ENCODE data around the gene RAB37. TPM values are rescaled to one million over a fixed set of nuclear protein-coding genes. Genes with fewer than 3 reads are reported as not detected.

The RAB37 gene
- total and polyA plus RNA-seq, 2 donors from 2014 or later: 1.7 to 5.6 TPM

GRCh38 chr17:74785096-74785980, 48.3 kb downstream of the RAB37 start:
- Histone ChIP-seq H3K27me3 (ENCODE audit: control insufficient read depth, insufficient read depth, low read length) (no peaks in the 10 kb centered on the region), H3K36me3 (ENCODE audit: control insufficient read depth in 2 of 3, insufficient read depth in 3 of 3, low read length in 3 of 3) (peaks cover 0 to 5% (median 0%) of the 10 kb centered on the region in 3 donors), H3K4me1 (ENCODE audit: control insufficient read depth in 2 of 3, insufficient read depth in 2 of 3, low read depth in 1 of 3, low read length in 3 of 3) (no peaks in the 10 kb centered on the region), H3K9me3 (ENCODE audit: control insufficient read depth in 2 of 3, insufficient read depth in 1 of 3, low read length in 3 of 3) (no peaks in the 10 kb centered on the region), H3K9ac (ENCODE audit: low read length in 3 of 3) (no peak overlapping the region), H3K4me3 (ENCODE audit: low read length in 3 of 3) (no peak overlapping the region), H3K27ac (ENCODE audit: low read depth in 2 of 2, low read length in 2 of 2) (no peak overlapping the region)
- intact Hi-C loops (cut with DNase I): no loop called here
- no peak for FAIRE-seq
- no peak for DNase-seq
- TF ChIP-seq CTCF (IDR thresholded peaks at IDR 0.05; ENCODE audit: borderline replicate concordance, extremely low read depth, insufficient read depth): no peak

- Histone ChIP-seq H3K4me1 (ENCODE audit: control insufficient read depth in 2 of 3, insufficient read depth in 2 of 3, low read depth in 1 of 3, low read length in 3 of 3) (no peaks in the 10 kb centered on the region), H3K36me3 (ENCODE audit: control insufficient read depth in 2 of 3, insufficient read depth in 3 of 3, low read length in 3 of 3) (peaks cover 0 to 5% (median 0%) of the 10 kb centered on the region in 3 donors), H3K9ac (ENCODE audit: low read length in 3 of 3) (no peak overlapping the region), H3K27me3 (ENCODE audit: control insufficient read depth, insufficient read depth, low read length) (no peaks in the 10 kb centered on the region), H3K27ac (ENCODE audit: low read depth in 2 of 2, low read length in 2 of 2) (no peak overlapping the region), H3K4me3 (ENCODE audit: low read length in 3 of 3) (no peak overlapping the region), H3K9me3 (ENCODE audit: control insufficient read depth in 2 of 3, insufficient read depth in 1 of 3, low read length in 3 of 3) (no peaks in the 10 kb centered on the region)
- intact Hi-C loops (cut with DNase I): no loop called here
- DNase-seq: no peak
- no peak for TF ChIP-seq CTCF (IDR thresholded peaks at IDR 0.05; ENCODE audit: borderline replicate concordance, extremely low read depth, insufficient read depth)
- no peak for FAIRE-seq
These were observed 48.9 kb downstream of the RAB37 start for GRCh38 chr17:74785981-74786360.

- no peaks in the 10 kb centered on the region for H3K27me3 ChIP-seq (ENCODE audit: control insufficient read depth, insufficient read depth, low read length)
- no peak overlapping the region for H3K4me3 ChIP-seq (ENCODE audit: low read length in 3 of 3)
- H3K9me3 ChIP-seq (ENCODE audit: control insufficient read depth in 2 of 3, insufficient read depth in 1 of 3, low read length in 3 of 3): no peaks in the 10 kb centered on the region
- peaks cover 0 to 5% (median 0%) of the 10 kb centered on the region in 3 donors for H3K36me3 ChIP-seq (ENCODE audit: control insufficient read depth in 2 of 3, insufficient read depth in 3 of 3, low read length in 3 of 3)
- TF ChIP-seq CTCF (IDR thresholded peaks at IDR 0.05; ENCODE audit: borderline replicate concordance, extremely low read depth, insufficient read depth): no peak
- intact Hi-C loops (cut with DNase I): no loop called here
- DNase-seq (peak in 3 of 5 donors; percentile 37 to 53 (median 38)), FAIRE-seq (no peak)
- no peak overlapping the region for H3K9ac ChIP-seq (ENCODE audit: low read length in 3 of 3)
- H3K4me1 ChIP-seq (ENCODE audit: control insufficient read depth in 2 of 3, insufficient read depth in 2 of 3, low read depth in 1 of 3, low read length in 3 of 3): no peaks in the 10 kb centered on the region
- no peak overlapping the region for H3K27ac ChIP-seq (ENCODE audit: low read depth in 2 of 2, low read length in 2 of 2)
These were observed 49.5 kb downstream of the RAB37 start for GRCh38 chr17:74786431-74787055.

All from kidney (tissue), 14 donors.